Erythroblast (primary cell): ENCODE results near the gene PRRC1.

Experiments used
- GATA1 ChIP-seq: IDR thresholded peaks from 2 replicates; pipeline ENCODE4 v1.6.1; 2011; ENCODE audit warnings: low read depth, mild to moderate bottlenecking, control low read depth, low read length, moderate library complexity
- POLR2A ChIP-seq: IDR thresholded peaks from 2 replicates; pipeline ENCODE4 v1.6.1; 2011; ENCODE audit warnings: mild to moderate bottlenecking, low read length

DNA sequence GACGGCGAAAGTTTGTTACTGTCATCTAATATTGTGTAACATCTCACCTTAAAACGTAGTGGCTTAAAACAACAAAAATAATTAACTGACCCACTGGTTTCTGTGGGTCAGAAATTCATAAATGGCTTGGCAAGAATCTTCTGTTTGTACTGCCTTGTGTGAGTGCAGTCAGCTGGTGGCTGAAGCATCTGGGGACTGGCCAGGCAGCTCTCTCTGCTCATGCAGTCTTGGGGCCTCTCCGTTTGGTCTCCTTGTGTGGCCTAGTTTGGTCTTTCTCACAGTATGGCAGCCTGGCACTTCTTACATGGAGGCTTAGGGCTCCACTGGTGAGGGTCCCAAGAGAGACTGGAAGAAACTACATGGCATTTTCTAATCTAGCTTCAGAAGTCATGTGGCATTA is 82.4 kb downstream of the PRRC1 start:
- no peak for TF ChIP-seq POLR2A
- no peak for TF ChIP-seq GATA1
